Uterus (tissue), 2 donors: ENCODE measurements around the gene UACA.

ENCODE experiments used
- CTCF ChIP-seq, 4 experiments: fragments of 200-600 bp in 2 of 4; fragments of 450-650 bp in 2 of 4; sonication (generic) in 2 of 4; IDR thresholded peaks; one replicate each; pipeline ENCODE4 v1.5.1; 2016 to 2019; ENCODE audit warnings: antibody characterized with exemption in 4 of 4, mild to moderate bottlenecking in 2 of 4, moderate library complexity in 1 of 4
- POLR2A ChIP-seq, 2 donors: fragments of 450-650 bp; IDR thresholded peaks; one replicate each; pipeline ENCODE4 v1.6.1; 2016; ENCODE audit warnings: antibody characterized with exemption in 2 of 2, mild to moderate bottlenecking in 1 of 2, moderate library complexity in 1 of 2

- no peak for TF ChIP-seq CTCF (IDR thresholded peaks at IDR 0.05)
- no peak for TF ChIP-seq POLR2A (IDR thresholded peaks at IDR 0.05)
These were observed 28.8 kb upstream of the UACA start for GRCh38 chr15:70792171-70792573.
